Gastrocnemius medialis (tissue), 4 donors: Measurements from ENCODE around the gene LRTM1.

Experiments
- CTCF ChIP-seq, 5 experiments: fragments of 450-650 bp in 3 of 5; fragments of 200-600 bp in 2 of 5; sonication (generic) in 2 of 5; IDR thresholded peaks in 4 of 5; conservative IDR thresholded peaks in 1 of 5; 1 replicate in 4 of 5; 2 replicates in 1 of 5; pipeline ENCODE4 v1.5.1; 2016 to 2019; ENCODE audit warnings: antibody characterized with exemption in 5 of 5, mild to moderate bottlenecking in 3 of 5, moderate library complexity in 3 of 5
- POLR2A ChIP-seq, 2 donors: fragments of 450-650 bp; IDR thresholded peaks; one replicate each; pipeline ENCODE4 v1.6.1; 2017; ENCODE audit warnings: antibody characterized with exemption in 2 of 2, mild to moderate bottlenecking in 2 of 2, moderate library complexity in 2 of 2

GRCh38 chr3:54882129-54882833, 45.6 kb downstream of the LRTM1 start:
- no peak for TF ChIP-seq CTCF (IDR thresholded peaks at IDR 0.05 in 4 of 5, conservative IDR thresholded peaks at IDR 0.05 in 1 of 5)
- no peak for TF ChIP-seq POLR2A (IDR thresholded peaks at IDR 0.05)
